ENCODE measurements around the gene TMUB1. TPM values are rescaled to one million over a fixed set of nuclear protein-coding genes. Genes with fewer than 3 reads are reported as not detected.

TMUB1 gene
- total and polyA plus RNA-seq, 9 of the 15 experiments (the other 6 are each of a cell fraction or from before 2014, with no cell fraction given) = 0.14 to 241 (median 74.1) TPM

GRCh38 chr7:151081170-151082101, 1.9 kb downstream of the TMUB1 start (continued):
- TF ChIP-seq TRIM25 (IDR thresholded peaks at IDR 0.05; ENCODE audit: borderline replicate concordance) = 0 out of 2 replicates have a peak, but pooled peaks have one; percentile 57
- TF ChIP-seq MAZ (CRISPR knock-in tag; conservative IDR thresholded peaks at IDR 0.05 in 1 of 2, IDR thresholded peaks at IDR 0.05 in 1 of 2) = no peak
- peak; percentile 66 for TF ChIP-seq ETS2 (tag; IDR thresholded peaks at IDR 0.05; ENCODE audit: borderline replicate concordance, poor library complexity, severe bottlenecking)
- no peak for TF ChIP-seq ELF4 (CRISPR knock-in tag; IDR thresholded peaks at IDR 0.05)
- TF ChIP-seq RB1 (IDR thresholded peaks at IDR 0.05; ENCODE audit: low read depth) = peak; percentile 55
- no peak; the same call in 1 of the 2 replicates for TF ChIP-seq CBX1 (IDR thresholded peaks at IDR 0.05; ENCODE audit: low read depth)
- TF ChIP-seq HMGXB4 (CRISPR knock-in tag; IDR thresholded peaks at IDR 0.05) = no peak
- peak; percentile 63; the same call in 1 of the 2 replicates for TF ChIP-seq TGIF2 (CRISPR knock-in tag; IDR thresholded peaks at IDR 0.05)
- TF ChIP-seq FOXJ3 (CRISPR knock-in tag; IDR thresholded peaks at IDR 0.05) = no peak
- TF ChIP-seq ZBTB1 (CRISPR knock-in tag; IDR thresholded peaks at IDR 0.05; ENCODE audit: borderline replicate concordance, low read depth) = peak; percentile 24; the same call in 1 of the 2 replicates
- peak in 1 of 2 experiments; percentile 22; a peak in 1 of 4 replicates for TF ChIP-seq SRF (CRISPR knock-in tag; IDR thresholded peaks at IDR 0.05)
- TF ChIP-seq BCOR (IDR thresholded peaks at IDR 0.05) = 0 out of 2 replicates have a peak, but pooled peaks have one; percentile 11
- 0 out of 2 replicates have a peak, but pooled peaks have one; percentile 39 for TF ChIP-seq ZNF165 (CRISPR knock-in tag; IDR thresholded peaks at IDR 0.05; ENCODE audit: borderline replicate concordance)
- no peak for TF ChIP-seq ZBTB34 (CRISPR knock-in tag; IDR thresholded peaks at IDR 0.05)
- no peak for TF ChIP-seq MNT (conservative IDR thresholded peaks at IDR 0.05)
- no peak for TF ChIP-seq SMARCA4 (IDR thresholded peaks at IDR 0.05)
- peak; percentile 54 for TF ChIP-seq RBFOX2 (IDR thresholded peaks at IDR 0.05; ENCODE audit: low read depth, low read length)
- TF ChIP-seq CHD4 (IDR thresholded peaks at IDR 0.05; ENCODE audit: insufficient read depth, insufficient replicate concordance, low read depth, low read length, poor library complexity, severe bottlenecking) = peak; percentile 31
- peak; percentile 14; the same call in 1 of the 2 replicates for TF ChIP-seq ZNF212 (CRISPR knock-in tag; IDR thresholded peaks at IDR 0.05)
- no peak for TF ChIP-seq SREBF2 (CRISPR knock-in tag; IDR thresholded peaks at IDR 0.05)

All from K562 (cell line).